ENCODE measurements around the gene HNRNPCL2.
"Not testable (repeated sequence)": the region's sequence is repeated elsewhere in the genome, so short reads cannot be mapped to it uniquely, and the experiment has no call there.

HNRNPCL2 gene

DNA sequence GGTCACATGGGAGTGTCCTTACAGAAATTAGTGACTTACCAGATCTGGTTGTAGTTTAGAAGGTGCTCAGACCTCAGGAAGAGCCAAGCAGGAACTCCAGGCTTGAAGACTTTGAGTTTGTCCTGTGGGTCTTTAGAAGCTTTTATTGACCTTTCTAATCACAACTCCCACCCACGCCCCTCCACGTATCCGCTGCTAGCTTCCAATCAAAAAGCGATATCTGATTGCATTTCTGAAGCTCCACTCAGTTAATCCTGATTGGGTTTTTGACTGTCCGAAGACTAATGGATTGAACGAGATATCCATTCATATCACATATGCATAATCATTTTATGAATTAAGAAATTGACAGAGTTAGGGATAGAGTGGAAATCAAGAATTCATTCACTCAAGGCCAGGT lies at the start of gene HNRNPCL2:
TSS of gene HNRNPCL2 (minus strand) at position 101 of the 400 bp plus-strand sequence. CDS start 454 bp downstream, outside the sequence.
- DNase-seq (ENCODE audit: low read depth); H3K4me3 ChIP-seq (ENCODE audit: control insufficient read depth, low read depth, low read length): not testable (repeated sequence)

DNA sequence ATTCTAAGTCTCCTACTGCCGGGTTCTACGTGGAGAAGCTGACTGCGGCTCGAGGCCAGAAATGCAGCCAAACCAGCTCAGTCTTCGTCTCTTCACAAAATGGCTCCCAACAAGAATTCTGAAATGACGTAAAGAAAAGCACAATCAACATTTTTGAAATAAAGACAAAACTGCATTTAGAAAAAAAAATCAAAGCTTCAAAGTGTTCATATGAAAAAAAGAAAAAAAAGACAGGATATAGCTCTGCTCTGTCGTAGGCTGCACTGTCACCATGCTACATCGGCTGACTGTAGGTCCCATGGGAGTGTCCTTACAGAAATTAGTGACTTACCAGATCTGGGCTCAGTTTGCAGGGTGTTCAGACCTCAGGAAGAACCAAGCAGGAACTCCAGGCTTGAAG lies 48.9 kb upstream of the HNRNPCL2 start, which contains the start of gene HNRNPCL4:
TSS of gene HNRNPCL4 (minus strand) at position 101 of the 400 bp plus-strand sequence. CDS start 164 bp downstream, outside the sequence.
- DNase-seq (ENCODE audit: low read depth); H3K4me3 ChIP-seq (ENCODE audit: control insufficient read depth, low read depth, low read length): not testable (repeated sequence)

DNA sequence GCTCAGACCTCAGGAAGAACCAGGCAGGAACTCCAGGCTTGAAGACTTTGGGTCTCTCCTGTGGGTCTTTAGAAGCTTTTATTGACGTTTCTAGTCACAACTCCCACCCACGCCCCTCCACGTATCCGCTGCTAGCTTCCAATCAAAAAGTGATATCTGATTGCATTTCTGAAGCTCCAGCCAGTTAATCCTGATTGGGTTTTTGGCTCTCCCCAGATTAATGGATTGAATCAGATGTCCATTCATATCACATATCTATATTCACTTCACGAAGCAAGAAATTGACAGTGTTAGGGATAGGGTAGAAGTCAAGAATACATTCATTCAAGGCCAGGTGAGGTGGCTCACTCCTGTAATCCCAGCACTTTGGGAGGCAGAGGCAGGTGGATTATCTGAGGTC lies 39.3 kb upstream of the HNRNPCL2 start, which contains the start of gene PRAMEF26:
TSS of gene PRAMEF26 (minus strand) at position 101 of the 400 bp plus-strand sequence. CDS start 2,914 bp downstream, outside the sequence.
- not testable (repeated sequence) for DNase-seq (ENCODE audit: low read depth); H3K4me3 ChIP-seq (ENCODE audit: control insufficient read depth, low read depth, low read length)

DNA sequence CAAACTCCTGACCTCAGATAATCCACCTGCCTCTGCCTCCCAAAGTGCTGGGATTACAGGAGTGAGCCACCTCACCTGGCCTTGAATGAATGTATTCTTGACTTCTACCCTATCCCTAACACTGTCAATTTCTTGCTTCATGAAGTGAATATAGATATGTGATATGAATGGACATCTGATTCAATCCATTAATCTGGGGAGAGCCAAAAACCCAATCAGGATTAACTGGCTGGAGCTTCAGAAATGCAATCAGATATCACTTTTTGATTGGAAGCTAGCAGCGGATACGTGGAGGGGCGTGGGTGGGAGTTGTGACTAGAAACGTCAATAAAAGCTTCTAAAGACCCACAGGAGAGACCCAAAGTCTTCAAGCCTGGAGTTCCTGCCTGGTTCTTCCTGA lies 46.2 kb downstream of the HNRNPCL2 start, which contains the start of gene PRAMEF25:
TSS of gene PRAMEF25 (plus strand) at position 301 of the 400 bp plus-strand sequence. CDS start 2,920 bp downstream, outside the sequence.
- H3K4me3 ChIP-seq (ENCODE audit: control insufficient read depth, low read depth, low read length); DNase-seq (ENCODE audit: low read depth): not testable (repeated sequence)
